RWPE1 (cell line): Measurements from ENCODE around the gene MAB21L4.

Experiments used
- CTCF ChIA-PET: fragments of 350-600 bp; sonication (Branson Sonifier 250); formaldehyde crosslinking; extraction: SDS; loops from one replicate; lab custom pipeline; 2021; lab: Yijun Ruan, JAX
- POLR2A ChIA-PET: fragments of 400-600 bp; formaldehyde crosslinking; extraction: SDS; loops from one replicate; lab custom pipeline; 2020; ENCODE audit warnings: antibody characterized with exemption; ENCODE audit not compliant: low non-redundant PET; lab: Yijun Ruan, JAX
- DNase-seq: peaks from one replicate; pipeline ENCODE4 v3.0.0; 2012; ENCODE audit warnings: low spot score
- H3K27ac ChIP-seq: fragments of 450-650 bp; 2 replicates; pipeline ENCODE4 v1.5.1; 2017
- CTCF ChIP-seq: fragments of 450-650 bp; conservative IDR thresholded peaks from 2 replicates; pipeline ENCODE4 v1.5.1; 2017; ENCODE audit warnings: low read depth, mild to moderate bottlenecking

MAB21L4 gene

GRCh38 chr2:240872317-240873097 is 23.4 kb downstream of the MAB21L4 start:
- TF ChIP-seq CTCF, result no peak
- ChIA-PET POLR2A (no interaction called here), CTCF (interaction anchor here (0.6 kb wide), 1 partner anchor 56 kb away, joined by 3 read pairs; no protein-coding TSS in a partner anchor)
- no peak for DNase-seq
- H3K27ac ChIP-seq, result no peak overlapping the region

GRCh38 chr2:240871071-240871958 is 24.6 kb downstream of the MAB21L4 start:
- no peak for TF ChIP-seq CTCF
- POLR2A ChIA-PET, result no interaction called here
- no peak overlapping the region for H3K27ac ChIP-seq
- CTCF ChIA-PET, result interaction anchor here (0.6 kb wide), 1 partner anchor 57 kb away, joined by 3 read pairs; no protein-coding TSS in a partner anchor
- no peak for DNase-seq

DNA sequence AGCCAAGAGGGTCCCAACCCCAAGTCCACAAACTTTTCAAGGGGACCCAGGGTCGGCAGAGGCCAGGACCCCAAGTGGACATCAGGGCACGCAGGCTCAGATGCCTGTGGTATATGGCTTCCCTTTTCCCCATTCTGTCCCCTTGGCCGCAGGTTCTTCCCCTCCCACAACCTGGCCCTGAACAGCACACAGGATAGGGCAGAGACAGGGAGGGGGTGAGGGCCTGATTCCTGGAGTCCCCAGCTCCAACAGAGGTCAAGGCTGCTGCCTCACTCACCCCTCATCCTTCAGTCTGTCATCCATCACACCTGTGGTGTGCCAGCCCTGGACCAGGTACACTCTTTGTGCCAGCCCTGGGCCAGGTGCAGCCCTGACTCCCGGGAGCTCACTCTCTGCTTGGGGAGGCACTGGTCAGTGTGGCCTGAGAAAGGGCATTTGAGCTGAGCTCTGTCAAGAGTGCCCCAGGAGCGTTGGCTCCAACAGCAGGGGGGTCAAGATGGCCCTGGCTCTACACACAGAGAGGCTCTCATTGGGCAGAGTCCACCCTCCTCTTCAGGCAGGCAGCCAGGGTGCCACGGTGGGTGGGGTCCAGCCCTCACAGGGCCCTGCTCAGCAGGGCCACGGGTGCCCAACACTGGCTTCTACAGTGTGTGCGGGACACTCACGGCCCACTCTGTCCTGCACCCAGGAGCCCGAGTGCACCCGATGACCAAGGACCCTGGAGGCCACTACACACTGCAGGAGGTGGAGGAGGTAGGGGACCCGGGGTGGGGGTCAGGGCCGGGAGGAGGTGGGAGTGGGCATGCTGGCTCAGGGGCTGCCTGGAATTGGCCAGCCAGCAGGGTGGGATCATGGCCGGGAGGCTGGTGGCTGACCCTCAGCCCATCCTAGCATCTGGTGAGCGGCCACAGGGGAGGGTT is 25.7 kb downstream of the MAB21L4 start:
- no peak overlapping the region for H3K27ac ChIP-seq
- TF ChIP-seq CTCF, result no peak
- DNase-seq, result no peak
- POLR2A ChIA-PET, result no interaction called here
- CTCF ChIA-PET, result no interaction called here

GRCh38 chr2:240869109-240869955 is 26.6 kb downstream of the MAB21L4 start:
- H3K27ac ChIP-seq, result no peak overlapping the region
- no peak for DNase-seq
- ChIA-PET POLR2A (no interaction called here), CTCF (no interaction called here)
- TF ChIP-seq CTCF, result no peak

DNA sequence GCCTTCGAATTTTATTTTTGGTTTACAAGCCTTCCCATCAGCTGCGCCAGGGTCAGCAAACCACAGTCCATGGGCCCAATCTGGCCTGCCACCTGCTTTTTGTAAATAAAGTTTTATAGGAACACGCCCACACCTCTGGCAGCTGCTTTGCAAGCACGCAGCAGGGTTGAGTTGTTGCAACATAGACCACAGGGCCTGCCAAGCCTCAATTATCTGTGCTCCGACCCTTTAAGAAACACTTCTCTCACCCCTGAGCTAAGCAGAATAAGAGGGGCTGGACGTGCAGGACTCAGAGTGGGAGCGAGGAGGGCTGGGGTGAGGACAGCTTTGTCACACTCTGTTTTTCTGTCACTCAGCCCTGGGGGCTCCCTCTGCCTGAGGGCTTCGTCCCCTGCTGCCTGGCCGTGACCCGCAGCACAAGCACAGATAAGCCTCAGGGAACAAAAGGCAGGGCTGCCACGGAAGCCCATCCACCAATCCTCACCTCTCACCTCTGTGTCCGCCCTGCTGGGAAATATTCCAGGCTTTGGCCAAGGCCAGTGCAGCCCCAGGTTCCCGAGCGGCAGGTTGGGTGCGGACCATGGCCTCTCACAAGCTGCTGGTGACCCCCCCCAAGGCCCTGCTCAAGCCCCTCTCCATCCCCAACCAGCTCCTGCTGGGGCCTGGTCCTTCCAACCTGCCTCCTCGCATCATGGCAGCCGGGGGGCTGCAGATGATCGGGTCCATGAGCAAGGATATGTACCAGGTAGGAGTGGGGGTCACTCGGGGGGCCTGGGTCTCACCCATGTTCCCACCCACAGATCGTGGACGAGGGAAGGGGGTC is 27.5 kb downstream of the MAB21L4 start, which contains the start of gene AGXT:
AGXT (plus strand) TSS at position 539 of the 823 bp plus-strand sequence; CDS start at position 581, 42 bp downstream.
- H3K27ac ChIP-seq, result no peak within 1 kb of the TSS
- no peak for DNase-seq
- ChIA-PET CTCF (interaction anchor here (0.6 to 1.0 kb wide), 2 partner anchors 10 to 123 kb away, joined by 3 read pairs; no protein-coding TSS in a partner anchor), POLR2A (no interaction called here)
- TF ChIP-seq CTCF, result no peak
